Activated T-helper 2 cell treated with anti-CD3 and anti-CD28 coated beads, Interferon-gamma antibody, Interleukin-2, Interleukin-4, amounts not matched to agents 10 μg/mL and 5 μg/mL and 100 μg/mL, durations not matched to agents 14 hours and 24 hours and 36 hours (primary cell): ENCODE measurements around the gene IRS2. TPM values are rescaled to one million over a fixed set of nuclear protein-coding genes. Genes with fewer than 3 reads are reported as not detected.
"Not testable (repeated sequence)": the region's sequence is repeated elsewhere in the genome, so short reads cannot be mapped to it uniquely, and the experiment has no call there.

Experiments used
- DNase-seq: peaks from one replicate; pipeline ENCODE4 v3.0.0; 2021; ENCODE audit warnings: low spot score
- H3K27ac Mint-ChIP-seq: one replicate; pipeline ENCODE4 v1.8.0; 2021; ENCODE audit warnings: mixed read lengths
- H3K27me3 Mint-ChIP-seq: one replicate; pipeline ENCODE4 v1.8.0; 2021; ENCODE audit warnings: low read depth, mixed read lengths
- H3K36me3 Mint-ChIP-seq: one replicate; pipeline ENCODE4 v1.8.0; 2021; ENCODE audit warnings: low read depth, mixed read lengths
- H3K4me1 Mint-ChIP-seq: one replicate; pipeline ENCODE4 v1.8.0; 2021; ENCODE audit warnings: low read depth, mixed read lengths
- H3K4me3 Mint-ChIP-seq: one replicate; pipeline ENCODE4 v1.8.0; 2021; ENCODE audit warnings: low read depth, mild to moderate bottlenecking, moderate library complexity, mixed read lengths
- H3K9me3 Mint-ChIP-seq: one replicate; pipeline ENCODE4 v1.8.0; 2021; ENCODE audit warnings: mixed read lengths
- intact Hi-C: fragments of 100-400 bp; cut with micrococcal nuclease; formaldehyde crosslinking; loops from one replicate; pipeline ENCODE4 v1.15.1; 2023
- total RNA-seq: library from RNA; stranded (reverse); gene quantifications from 2 replicates; pipeline ENCODE4 v1.2.3, GENCODE V29; 2022

Gene IRS2
- total RNA-seq, 1 donor from 2014 or later, result 5.0 TPM

DNA sequence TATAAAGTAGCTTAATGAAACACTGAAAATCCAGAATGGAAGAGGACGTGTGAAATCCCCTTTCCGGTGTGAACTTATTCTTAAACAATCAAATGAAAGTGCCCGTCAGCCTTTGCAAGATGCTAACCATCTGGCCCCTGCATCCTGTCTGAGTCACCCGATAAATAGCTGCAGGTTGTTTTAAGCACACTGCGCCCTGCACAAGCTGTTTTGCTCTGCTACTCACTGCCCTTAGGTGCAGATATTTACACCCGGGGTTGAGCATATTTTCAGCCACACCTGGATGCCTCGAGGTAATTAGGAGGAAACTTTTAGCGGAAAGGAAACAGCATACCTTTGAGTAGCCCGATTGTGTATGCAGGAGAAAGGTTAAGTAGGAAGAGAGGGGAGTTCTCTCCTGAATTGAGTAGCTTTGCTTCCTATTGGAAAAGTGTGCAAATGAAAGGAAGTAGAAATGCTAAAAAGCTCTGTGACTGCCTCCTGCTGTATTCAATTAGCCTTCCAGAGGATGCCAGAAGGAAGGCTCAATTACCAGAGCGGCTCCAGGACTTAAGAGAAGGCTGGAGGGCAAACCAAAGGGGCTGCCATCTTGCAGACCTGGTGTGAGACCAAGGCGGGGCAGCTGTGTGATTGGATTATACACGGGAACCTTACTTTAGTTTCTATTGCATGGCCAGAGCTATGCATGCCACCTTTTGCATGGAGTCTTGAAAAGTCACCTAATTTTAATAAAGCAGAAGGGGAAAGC lies 42.5 kb downstream of the IRS2 start:
- no peak overlapping the region for H3K4me3 Mint-ChIP-seq
- no peaks in the 10 kb centered on the region for H3K36me3 Mint-ChIP-seq
- no peaks in the 10 kb centered on the region for H3K9me3 Mint-ChIP-seq
- no peak overlapping the region for H3K27ac Mint-ChIP-seq
- no peak for DNase-seq
- peaks cover 12% of the 10 kb centered on the region for H3K4me1 Mint-ChIP-seq
- peaks cover 9% of the 10 kb centered on the region for H3K27me3 Mint-ChIP-seq
- intact Hi-C loops, result no loop called here

DNA sequence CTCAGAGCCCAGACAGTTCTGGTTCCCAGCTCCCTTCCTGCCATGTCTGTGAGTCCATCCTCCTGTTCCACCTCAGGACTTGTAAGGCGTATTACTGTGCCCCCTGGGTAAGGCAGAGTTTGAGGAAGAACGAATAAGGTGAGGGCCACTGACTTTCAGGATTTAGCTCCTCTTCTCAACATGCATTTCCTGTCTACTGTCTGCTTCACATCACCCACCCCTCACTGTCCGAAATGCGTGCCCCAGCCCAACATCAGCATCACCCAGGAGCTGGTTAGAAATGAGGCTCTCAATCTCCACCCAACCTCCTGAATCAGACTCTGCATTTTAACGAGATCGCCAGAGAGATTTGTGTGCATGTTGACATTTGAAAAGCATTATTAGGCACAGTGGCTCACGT lies 44.4 kb downstream of the IRS2 start:
- Mint-ChIP-seq H3K4me3 (no peak overlapping the region), H3K36me3 (no peaks in the 10 kb centered on the region), H3K27ac (no peak overlapping the region), H3K4me1 (peaks cover 12% of the 10 kb centered on the region), H3K27me3 (peaks cover 9% of the 10 kb centered on the region), H3K9me3 (no peaks in the 10 kb centered on the region)
- no peak for DNase-seq
- intact Hi-C loops, result no loop called here

DNA sequence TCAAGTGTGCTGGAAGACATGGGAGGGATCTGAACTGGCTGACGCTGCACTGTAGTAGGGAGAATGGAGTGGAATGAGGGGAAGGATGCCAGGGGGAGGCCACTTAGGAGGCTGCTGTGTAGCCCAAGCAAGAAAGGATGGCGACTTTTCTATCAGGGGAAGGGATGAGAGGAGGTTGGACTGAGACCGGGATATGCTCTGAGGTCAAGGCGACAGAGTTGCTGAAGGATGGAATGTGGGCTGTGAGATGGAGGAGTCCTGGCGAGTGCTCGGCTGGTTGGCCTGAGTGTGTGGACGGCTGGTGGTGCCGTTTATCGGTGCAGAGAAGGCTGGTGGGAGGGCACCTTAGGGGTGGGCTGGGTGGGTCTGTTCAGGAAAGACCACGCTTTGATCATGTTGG lies 45.7 kb downstream of the IRS2 start:
- H3K4me3 Mint-ChIP-seq, result no peak overlapping the region
- intact Hi-C loops, result no loop called here
- no peaks in the 10 kb centered on the region for H3K36me3 Mint-ChIP-seq
- H3K27ac Mint-ChIP-seq, result no peak overlapping the region
- H3K27me3 Mint-ChIP-seq, result peaks cover 7% of the 10 kb centered on the region
- no peak for DNase-seq
- H3K4me1 Mint-ChIP-seq, result peaks cover 12% of the 10 kb centered on the region
- H3K9me3 Mint-ChIP-seq, result no peaks in the 10 kb centered on the region

DNA sequence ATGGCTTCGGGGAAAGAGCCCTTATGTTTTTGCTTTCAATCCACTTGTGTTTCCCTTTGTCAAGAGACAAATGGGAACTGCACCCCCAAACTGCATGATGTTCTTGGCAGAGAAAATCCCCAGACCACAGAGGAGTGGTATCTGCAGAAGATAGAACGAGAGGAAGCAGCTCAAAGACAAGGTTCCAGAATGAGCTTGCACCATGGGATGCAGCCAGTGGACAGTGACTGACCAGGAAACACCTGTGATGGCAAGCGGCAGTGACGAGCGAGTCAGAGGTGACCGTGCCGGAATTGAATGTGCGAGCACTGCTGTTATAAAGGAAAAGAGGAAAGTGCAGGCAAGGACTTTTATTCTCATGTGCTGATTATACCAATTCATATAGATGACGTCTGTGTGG lies 46.3 kb downstream of the IRS2 start:
- H3K36me3 Mint-ChIP-seq, result no peaks in the 10 kb centered on the region
- peaks cover 12% of the 10 kb centered on the region for H3K4me1 Mint-ChIP-seq
- H3K27ac Mint-ChIP-seq, result no peak overlapping the region
- no peak overlapping the region for H3K4me3 Mint-ChIP-seq
- DNase-seq, result no peak
- intact Hi-C loops, result no loop called here
- H3K27me3 Mint-ChIP-seq, result peaks cover 7% of the 10 kb centered on the region
- no peaks in the 10 kb centered on the region for H3K9me3 Mint-ChIP-seq

DNA sequence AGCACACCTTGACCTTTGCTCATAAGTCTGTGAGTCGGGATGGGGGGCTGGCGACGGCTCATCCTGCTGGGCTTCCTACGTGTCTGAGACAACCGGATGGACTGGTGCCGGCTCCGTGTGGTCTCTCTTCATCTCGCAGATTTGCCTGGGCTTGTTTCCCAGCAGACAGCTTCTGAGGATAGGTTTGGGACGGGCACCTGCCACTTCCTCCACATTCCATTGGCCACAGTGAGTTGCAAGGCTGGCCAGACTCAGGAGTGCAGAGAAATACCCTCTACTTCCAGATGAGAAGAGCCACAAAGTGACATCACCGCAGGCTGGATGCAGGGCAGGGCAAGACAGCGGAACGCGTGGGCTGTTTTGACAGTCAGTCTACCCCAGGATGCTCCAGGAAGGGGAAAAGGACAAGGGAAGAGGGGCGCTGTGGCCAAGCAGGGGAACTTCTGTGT lies 48.1 kb downstream of the IRS2 start:
- no peaks in the 10 kb centered on the region for H3K36me3 Mint-ChIP-seq
- no peak for DNase-seq
- H3K9me3 Mint-ChIP-seq, result no peaks in the 10 kb centered on the region
- H3K27ac Mint-ChIP-seq, result no peak overlapping the region
- H3K27me3 Mint-ChIP-seq, result peaks cover 5% of the 10 kb centered on the region
- no peak overlapping the region for H3K4me3 Mint-ChIP-seq
- H3K4me1 Mint-ChIP-seq, result peaks cover under 1% of the 10 kb centered on the region
- intact Hi-C loops, result no loop called here

DNA sequence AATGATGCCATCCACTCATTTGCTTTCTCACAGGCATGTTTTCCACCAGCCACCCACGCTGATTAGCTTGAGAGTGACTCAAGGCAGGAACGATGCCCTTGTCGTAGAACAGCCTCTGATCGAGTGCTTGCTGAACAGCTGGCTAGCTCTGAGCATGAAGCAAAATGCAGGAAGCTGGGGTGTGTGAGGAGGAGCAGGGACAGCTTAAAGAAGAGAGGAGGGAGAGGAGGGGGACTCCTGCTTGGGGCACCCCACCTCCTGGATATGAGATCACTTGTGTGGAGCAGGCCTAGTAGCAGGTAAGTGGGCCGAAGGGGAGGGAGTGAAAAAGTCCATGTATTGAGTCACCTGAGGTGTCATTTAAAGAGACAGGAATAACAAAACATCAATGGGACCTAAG lies 48.8 kb downstream of the IRS2 start:
- no peak for DNase-seq
- intact Hi-C loops, result no loop called here
- Mint-ChIP-seq H3K27ac (no peak overlapping the region), H3K9me3 (no peaks in the 10 kb centered on the region), H3K27me3 (peaks cover 5% of the 10 kb centered on the region), H3K4me3 (no peak overlapping the region), H3K36me3 (no peaks in the 10 kb centered on the region), H3K4me1 (peaks cover 2% of the 10 kb centered on the region)

DNA sequence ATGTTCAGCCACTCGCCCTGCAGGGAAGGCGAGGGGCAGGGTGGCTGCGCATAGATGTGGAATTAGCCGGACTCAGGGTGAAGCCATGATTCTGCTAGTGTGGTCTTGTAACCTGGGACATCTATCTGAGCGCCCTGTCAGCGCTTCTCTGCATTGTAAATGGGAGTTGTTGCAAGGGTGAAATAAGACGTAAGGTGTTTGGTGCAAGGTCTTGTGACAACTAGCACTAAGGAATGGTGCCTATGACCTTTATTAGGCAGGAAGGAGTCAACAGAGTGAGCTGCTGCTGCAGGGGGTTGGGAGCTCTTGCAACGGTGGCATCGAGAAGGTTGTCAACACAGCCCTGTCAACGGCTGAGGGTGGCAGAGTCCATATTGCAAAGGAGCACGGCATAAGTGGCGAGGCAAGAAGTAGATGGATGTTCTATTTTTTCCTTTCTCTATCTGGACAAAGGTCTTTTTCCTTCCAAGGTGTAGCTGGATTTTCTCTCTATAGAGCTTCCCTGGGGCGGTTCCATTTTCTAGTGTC lies 49.3 kb downstream of the IRS2 start:
- H3K4me1 Mint-ChIP-seq, result peaks cover 2% of the 10 kb centered on the region
- intact Hi-C loops, result no loop called here

DNA sequence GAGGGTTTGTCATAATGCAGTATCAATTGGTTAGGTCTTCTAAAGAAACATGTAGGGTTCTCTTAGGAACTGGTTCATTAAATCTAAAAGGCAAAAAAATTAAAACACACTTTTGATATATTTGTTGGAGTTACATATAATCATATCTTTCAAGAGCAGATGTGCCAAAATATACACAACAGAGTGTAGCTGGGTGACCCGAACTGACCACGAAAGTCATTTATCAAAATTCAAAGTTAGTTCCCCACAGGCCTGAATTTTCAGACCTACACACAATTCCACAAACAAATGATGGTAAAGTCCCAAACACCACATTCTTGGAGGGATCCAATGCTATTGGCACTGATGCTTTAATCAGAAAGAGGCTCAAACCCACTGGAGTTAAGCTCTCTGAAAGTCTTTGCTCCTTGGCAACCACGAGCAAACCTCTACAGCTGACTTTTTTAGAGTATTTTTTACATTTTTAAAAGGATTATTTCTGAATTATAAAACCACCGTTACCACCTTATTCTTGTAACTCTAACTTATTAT lies 50.9 kb downstream of the IRS2 start:
- H3K9me3 Mint-ChIP-seq, result no peaks in the 10 kb centered on the region
- peaks cover 2% of the 10 kb centered on the region for H3K4me1 Mint-ChIP-seq
- peaks cover 4% of the 10 kb centered on the region for H3K27me3 Mint-ChIP-seq
- no peak overlapping the region for H3K27ac Mint-ChIP-seq
- no peaks in the 10 kb centered on the region for H3K36me3 Mint-ChIP-seq
- DNase-seq, result no peak
- intact Hi-C loops, result no loop called here
- no peak overlapping the region for H3K4me3 Mint-ChIP-seq

More for the DNA sequence above, 49.3 kb downstream of the IRS2 start:
- no peak overlapping the region for H3K4me3 Mint-ChIP-seq
- H3K36me3 Mint-ChIP-seq, result no peaks in the 10 kb centered on the region
- H3K27ac Mint-ChIP-seq, result no peak overlapping the region
- H3K9me3 Mint-ChIP-seq, result no peaks in the 10 kb centered on the region
- no peak for DNase-seq
- peaks cover 5% of the 10 kb centered on the region for H3K27me3 Mint-ChIP-seq

DNA sequence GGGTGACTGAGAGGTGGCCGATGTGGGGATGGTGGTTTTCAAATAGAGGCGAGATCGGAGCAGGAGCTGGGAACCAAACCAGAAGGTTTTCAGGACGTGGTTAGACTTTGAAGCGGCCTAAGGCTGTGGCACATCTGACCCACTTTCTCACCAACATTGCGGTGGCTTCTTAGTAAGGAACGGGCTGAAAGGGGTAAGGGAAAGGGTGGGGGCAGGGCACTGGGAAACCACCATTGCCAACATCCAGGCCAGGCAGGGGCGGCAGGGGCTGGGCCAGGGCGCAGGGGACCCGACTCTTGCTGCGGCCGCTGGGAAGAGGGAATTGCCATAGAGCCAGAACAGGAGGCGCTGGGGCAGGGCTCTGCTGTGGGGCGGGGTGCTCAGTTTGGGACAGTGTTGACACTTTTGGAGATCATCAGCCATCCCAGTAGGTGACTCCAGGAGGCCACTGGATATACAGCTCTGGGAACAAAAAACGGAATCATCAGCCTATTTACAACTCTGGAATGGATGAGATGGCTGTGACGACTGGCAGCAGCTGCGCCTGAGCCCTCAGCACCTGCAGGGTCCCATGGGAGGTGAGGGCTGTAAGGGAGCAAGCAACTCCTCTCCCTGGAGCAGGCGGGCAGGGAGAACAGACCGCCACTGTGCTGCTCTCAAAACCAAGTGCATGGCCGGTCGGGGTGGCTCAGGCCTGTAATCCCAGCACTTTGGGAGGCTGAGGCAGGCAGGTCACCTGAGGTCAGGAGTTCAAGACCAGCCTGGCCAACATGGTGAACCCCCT lies 52.2 kb downstream of the IRS2 start:
- DNase-seq, result no peak
- H3K27me3 Mint-ChIP-seq, result peaks cover 2% of the 10 kb centered on the region
- no peaks in the 10 kb centered on the region for H3K9me3 Mint-ChIP-seq
- no peaks in the 10 kb centered on the region for H3K36me3 Mint-ChIP-seq
- intact Hi-C loops, result no loop called here
- H3K4me3 Mint-ChIP-seq, result no peak overlapping the region
- H3K4me1 Mint-ChIP-seq, result peaks cover 2% of the 10 kb centered on the region
- H3K27ac Mint-ChIP-seq, result no peak overlapping the region

DNA sequence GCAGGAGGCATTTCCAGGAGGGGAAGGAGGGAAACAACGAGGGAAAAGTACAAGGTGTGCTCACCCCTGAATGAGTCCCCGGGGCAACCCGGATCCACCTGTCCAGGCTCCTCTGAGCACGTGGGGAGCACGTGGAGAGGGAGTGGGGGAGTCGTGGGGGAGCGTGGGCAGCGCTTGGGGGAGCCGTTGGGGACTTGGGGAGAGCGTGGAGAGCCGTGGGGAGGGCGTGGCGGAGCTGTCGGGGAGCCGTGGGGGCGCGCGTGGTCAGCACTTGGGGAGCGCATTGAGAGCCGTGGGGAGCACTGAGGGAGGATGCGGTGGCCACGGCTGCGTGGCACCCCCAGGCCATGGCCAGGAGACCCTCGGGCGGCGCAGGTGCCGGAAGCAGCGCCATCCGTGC lies 52.8 kb downstream of the IRS2 start:
- no peak overlapping the region for H3K4me3 Mint-ChIP-seq
- no peaks in the 10 kb centered on the region for H3K36me3 Mint-ChIP-seq
- no peak for DNase-seq
- intact Hi-C loops, result no loop called here
- no peaks in the 10 kb centered on the region for H3K9me3 Mint-ChIP-seq
- H3K27ac Mint-ChIP-seq, result no peak overlapping the region
- peaks cover 2% of the 10 kb centered on the region for H3K27me3 Mint-ChIP-seq
- peaks cover 2% of the 10 kb centered on the region for H3K4me1 Mint-ChIP-seq

DNA sequence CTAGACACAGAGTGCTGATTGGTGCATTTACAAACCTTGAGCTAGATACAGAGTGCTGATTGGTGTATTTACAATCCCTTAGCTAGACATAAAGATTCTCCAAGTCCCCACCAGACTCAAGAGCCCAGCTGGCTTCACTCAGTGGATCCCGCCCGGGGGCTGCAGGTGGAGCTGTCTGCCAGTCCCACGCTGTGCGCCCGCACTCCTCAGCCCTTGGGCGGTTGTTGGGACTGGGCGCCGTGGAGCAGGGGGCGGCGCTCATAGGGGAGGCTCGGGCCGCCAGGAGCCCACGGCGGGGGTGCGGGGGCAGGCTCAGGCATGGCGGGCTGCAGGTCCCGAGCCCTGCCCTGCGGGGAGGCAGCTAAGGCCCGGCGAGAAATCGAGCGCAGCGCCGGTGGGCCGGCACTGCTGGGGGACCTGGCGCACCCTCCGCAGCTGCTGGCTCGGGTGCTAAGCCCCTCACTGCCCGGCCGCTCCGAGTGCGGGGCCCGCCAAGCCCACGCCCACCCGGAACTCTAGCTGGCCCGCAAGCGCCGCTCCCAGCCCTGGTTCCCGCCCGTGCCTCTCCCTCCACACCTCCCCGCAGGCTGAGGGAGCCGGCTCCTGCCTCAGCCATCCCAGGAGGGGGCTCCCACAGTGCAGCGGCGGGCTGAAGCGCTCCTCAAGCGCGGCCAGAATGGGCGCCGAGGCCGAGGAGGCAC lies 53.8 kb downstream of the IRS2 start:
- intact Hi-C loops, H3K9me3 Mint-ChIP-seq, H3K4me1 Mint-ChIP-seq, H3K36me3 Mint-ChIP-seq, H3K4me3 Mint-ChIP-seq, H3K27me3 Mint-ChIP-seq, H3K27ac Mint-ChIP-seq, DNase-seq: not testable (repeated sequence)

DNA sequence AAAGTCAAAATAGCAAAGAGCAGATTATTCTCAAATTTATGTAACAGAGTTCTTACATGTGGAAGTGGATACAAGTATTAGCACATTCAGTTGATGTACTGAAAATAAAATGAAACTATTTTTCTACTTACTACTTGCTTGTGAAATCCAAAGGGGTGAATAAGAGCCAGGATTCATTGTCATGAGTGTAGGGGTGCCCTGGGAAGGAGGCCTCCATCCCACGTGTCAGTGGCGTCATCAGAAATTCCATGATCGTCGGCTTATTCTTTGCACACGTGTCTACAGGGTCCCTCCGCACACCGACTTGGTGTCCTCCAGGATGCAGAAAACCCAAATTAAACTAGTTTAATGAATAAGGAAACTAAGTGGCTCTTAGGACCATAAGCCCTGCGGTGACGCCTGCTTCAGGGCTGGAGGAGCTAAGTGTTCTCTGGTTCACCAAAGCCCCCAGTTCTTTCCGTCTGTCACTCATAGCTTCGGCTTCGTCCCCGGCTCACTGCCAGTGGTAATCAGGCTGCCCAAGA lies 55.5 kb downstream of the IRS2 start:
- no peaks in the 10 kb centered on the region for H3K9me3 Mint-ChIP-seq
- no peak for DNase-seq
- intact Hi-C loops, result no loop called here
- no peak overlapping the region for H3K4me3 Mint-ChIP-seq
- H3K27ac Mint-ChIP-seq, result no peak overlapping the region
- peaks cover 2% of the 10 kb centered on the region for H3K4me1 Mint-ChIP-seq
- H3K36me3 Mint-ChIP-seq, result no peaks in the 10 kb centered on the region
- peaks cover 6% of the 10 kb centered on the region for H3K27me3 Mint-ChIP-seq
